HG03521 (cell line): ENCODE data around the gene FOXC1.

Experiments used
- ATAC-seq: cut with Tn5 transposase; IDR thresholded peaks from one replicate; pipeline ENCODE4 v1.9.1; 2021; ENCODE audit warnings: mild to moderate bottlenecking, moderate library complexity; ENCODE audit not compliant: unreplicated experiment

The FOXC1 gene

DNA sequence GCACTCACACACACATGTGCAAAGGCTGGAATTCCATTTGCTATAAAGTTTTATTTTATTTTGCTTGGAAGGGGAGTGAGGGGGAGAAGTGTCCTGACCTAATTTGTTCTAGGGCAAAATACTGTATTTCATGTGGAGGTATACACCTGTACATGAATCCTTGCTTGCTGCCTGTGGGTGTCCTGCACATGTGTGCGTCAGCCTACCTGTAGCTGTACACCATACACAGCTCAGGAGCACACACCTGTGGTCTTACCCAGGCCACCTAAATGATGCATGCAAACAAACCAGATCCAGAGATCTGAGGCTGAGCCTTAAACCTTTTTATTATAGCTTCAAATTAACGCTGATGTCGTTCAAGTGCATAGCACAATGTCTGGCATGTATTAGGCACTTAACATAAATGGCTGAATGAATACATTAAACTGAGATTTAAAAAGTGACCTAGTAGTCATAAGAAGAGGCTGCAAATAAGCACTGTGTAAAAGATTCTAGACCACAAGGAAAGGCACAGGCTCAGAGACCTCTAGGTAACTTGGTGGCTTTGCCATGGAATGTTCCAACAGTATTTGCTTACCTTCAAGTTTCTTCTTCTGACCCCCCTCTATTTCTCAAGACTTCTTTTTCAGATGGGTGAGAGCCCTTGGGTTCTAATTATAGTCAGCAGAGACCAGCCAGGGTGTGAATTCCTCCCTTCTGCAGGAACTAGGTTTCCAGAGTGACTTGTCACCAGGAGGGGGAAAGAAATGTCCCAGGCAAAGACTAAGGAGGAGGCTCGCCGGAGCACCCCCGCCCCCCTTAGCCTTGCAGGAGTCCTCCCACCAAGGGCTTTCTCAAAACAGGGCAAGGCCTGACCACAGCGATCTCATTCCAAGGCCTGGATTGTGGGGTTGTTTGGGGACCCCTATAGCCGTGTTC, 13.4 kb downstream of the FOXC1 start:
- no peak for ATAC-seq

DNA sequence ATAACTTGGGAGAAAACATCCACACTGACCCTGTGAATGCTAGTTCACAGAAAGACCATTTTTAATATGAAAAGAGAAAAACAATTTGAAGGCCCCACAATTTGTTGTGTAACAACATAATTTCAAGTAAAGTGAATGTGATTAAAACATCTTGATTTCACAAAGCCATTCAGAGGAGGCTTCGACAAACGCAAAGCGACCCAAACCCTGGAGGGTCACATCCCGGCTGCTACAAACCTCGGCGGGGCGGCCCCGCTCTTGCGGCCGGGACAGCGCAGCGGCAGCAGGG, 14.0 kb downstream of the FOXC1 start:
- no peak for ATAC-seq

DNA sequence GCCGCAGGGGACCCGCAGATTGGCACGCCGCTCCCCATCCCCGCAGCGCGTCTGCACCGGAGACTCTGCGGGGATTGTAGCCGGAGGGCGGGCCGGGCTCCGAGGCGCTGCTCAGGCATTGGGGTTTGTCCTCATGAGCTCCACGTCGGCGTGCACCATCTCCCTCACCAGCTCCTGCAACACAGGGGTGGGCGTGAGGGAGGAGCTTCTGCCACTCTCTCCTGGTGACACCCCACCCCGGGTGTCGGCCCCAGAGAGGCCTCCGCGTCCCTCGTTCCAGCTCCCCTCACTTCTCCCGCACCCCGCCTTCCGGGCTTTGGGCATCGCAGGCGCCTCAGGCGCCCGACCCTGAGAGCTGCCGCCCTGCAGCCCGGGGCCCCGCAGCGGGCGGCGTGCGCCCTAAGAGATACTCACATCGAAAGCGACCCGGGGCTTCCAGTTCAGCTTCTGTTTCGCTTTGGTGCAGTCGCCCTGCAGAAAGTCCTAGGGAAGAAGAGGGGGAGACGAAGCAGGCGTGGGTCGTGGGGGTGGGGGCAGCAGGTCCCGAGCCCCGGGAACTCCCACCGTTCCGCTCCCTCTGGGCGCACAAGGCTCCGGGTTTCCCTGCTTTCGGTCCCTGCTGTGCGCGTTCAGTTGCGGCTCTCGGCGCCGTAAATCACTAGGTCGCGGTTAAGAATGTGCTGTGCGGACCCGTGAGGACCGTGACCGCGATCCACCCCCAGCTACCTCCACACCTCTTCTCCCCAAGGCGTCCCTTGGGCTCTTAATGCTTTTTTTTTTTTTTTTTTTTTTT, 14.5 kb downstream of the FOXC1 start:
- ATAC-seq: no peak

DNA sequence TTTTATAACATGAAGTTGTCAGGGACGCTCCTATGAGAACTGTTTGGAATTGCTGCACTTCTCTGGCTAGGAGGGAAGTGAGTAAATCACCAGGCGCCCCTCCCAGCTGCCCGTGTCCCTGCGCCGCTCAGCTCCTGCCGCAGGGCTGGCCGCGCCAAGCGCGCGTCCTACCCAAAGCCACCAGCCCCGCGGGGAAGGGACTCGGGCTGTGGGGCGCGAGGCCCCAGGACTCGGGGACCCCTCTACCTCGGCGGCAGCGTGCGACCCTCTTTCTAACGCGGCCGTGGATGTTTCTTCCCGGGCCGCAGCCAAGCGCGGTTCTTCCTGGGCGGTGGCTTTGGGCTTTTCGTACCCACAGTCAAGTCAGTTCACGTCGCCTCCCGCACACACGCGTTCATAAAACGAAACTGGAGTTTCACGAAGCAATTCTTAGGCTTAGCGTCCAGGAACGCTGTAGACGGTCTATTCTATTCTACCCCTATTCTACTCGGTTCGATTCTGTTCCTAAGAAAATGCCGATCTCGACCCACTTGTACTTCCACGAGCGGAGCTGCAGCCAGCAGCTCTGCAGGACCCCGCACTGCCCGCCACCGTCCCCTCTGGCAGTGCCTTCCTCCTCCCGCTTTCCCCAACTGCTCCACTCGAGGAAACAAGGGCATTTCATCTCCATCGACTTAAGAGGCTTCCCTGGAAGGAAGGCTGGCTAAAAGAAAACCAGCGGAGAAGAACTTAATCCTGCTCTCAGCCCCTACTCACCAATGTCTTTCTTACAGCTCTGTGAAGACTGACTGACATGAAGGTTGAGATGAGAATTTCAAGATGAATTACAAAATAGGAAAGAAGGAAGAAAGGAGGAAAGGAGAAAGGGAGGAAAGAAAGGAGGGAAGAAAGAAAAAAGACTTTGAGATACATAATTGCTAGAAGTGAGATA, 15.4 kb downstream of the FOXC1 start:
- no peak for ATAC-seq

DNA sequence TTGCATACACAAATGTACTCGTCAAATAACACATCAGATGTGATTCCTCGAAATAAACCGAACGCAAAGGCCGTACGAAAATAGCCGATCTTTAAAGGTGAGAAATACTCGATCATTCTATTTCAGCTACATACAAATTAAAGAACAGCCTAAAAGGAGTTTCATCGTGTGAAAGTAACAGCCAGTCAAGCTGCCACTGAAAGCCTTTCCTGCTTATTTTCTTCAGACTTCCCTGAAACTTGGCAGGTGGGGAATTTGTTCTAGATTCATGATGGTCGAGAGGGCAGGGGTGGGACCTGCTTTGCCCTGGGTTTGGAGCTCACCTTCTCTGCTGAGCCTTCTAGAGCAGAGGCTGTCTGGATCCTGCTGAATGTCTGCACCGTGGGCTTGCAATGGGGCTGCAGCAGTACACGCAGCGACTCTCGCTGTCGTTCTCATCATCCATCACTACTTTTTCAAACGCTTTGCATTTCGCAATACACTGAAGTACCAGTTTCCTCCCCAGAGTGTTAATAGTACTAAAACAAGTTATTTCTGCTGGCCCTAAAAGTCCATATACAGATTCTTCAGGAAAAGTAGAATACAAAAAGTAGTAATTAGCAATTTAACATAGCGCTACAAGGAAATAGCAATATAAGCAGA, 16.2 kb downstream of the FOXC1 start:
- ATAC-seq: no peak

DNA sequence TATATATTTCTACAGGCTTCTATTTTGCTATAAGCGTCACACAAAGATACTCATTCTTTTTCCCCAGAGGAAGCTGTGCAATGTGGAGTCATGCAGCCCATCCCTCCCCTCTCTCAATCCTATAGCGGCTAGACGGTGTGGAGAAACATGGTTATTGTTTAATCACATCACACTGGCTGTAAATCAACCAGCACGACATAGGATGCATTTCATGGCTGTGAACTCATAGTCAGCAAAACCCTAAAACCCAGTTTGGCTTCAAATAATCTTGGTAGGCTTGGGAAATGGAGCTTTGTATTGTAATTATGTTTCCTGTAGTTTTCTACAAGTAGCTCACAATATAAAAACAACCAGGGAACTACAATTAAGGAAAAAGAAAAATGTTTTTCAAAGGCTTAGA, 16.8 kb downstream of the FOXC1 start:
- ATAC-seq: no peak

DNA sequence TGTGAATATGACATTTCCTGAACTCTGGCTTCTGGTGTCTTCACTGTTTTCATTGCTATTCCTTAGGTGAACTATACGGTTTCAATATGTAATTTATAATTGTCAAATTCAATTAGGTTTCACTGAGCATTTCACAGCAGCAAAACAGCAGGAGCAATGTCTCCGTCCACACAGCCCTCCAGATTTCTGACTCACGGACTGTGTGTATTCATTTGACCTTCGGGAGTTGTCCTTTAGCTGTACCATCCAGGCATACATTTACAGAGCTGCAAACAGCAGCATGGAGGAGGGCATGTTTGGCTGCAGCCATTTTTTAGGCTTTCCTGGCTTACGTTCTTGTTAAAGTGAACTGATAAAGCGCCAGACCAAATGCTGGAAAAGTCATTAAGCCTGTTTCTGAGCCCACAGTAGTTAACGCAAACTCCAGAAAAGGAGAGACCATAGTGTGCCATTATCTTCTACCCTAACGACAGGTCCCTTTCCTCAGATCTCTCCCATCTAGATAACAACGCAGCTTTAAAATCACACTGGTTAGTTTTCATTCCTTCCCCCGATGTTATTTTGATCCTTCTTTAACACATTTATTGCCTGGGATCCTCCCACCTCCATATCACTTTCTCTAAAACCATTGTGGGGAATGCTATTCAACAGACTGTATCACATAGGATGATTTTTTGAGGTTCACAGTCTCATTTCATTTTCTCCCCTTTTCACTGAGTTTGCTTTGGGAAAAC, 18.3 kb downstream of the FOXC1 start:
- no peak for ATAC-seq

DNA sequence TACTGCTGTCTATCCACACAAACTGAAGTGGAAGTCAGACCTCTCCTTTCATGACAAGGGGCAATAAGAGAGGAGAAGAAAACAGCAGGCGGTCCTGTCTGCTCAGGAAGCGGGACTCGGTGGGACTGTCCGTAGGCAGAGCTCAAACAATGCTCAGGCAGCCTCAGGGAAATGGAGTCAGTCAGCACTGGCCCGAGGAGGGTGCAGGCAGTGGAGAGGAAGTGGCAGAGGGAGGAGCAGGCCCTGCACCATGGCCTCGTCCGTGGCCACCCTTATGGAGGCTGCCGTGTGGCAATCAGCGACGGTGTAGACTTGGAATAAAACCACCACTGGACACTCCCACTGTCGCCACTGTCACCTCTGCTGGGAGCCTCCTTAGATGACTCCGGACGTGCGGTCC, 19.6 kb downstream of the FOXC1 start:
- ATAC-seq: no peak

DNA sequence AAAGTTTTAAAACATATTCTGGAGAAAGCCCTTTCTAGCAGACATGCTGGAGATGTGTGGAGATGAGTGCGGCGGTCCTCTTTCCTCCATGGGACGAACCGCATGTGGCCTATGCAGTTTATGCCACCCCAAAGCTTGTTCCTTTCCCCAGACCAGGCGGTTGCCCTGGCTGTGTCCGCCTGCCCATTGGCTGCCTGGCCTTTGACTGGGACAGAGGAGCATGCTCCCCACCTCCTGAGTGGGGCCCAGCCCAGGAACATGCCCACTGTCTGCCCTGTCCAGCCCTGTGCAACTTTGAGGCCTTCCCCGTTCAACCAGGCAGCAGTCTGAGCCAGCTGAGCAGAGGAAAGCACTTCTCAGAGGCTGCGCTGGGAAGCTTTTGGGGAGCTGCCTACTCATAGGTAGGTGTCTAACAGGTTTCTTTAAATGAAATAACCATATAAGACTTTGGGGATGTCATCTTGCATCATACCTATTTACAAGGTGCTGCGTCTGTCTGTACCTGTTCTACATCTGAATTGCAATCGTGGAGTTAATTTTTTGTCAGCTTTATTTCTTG, 20.6 kb downstream of the FOXC1 start:
- no peak for ATAC-seq

DNA sequence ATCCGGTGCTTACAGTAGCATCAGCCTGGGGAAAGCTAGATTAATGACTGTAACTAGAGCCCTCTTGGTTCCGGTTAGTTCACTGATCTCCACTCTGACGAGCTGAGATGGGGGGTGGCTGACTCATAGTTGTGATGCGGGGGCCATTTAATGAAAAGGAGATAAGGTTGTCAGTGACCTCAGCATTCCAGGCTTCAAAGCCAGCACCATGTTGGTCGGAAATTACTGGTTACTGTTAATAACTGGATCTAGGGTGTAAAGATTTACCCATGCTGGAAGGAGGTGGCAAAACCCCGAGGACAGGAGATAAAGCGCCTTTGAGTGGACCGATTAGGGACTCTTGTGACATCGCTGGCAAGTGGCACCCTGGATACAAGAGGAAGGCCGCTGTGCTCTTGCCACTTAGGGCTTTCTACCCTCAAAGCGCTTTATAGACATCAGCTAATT, 21.1 kb downstream of the FOXC1 start:
- no peak for ATAC-seq

DNA sequence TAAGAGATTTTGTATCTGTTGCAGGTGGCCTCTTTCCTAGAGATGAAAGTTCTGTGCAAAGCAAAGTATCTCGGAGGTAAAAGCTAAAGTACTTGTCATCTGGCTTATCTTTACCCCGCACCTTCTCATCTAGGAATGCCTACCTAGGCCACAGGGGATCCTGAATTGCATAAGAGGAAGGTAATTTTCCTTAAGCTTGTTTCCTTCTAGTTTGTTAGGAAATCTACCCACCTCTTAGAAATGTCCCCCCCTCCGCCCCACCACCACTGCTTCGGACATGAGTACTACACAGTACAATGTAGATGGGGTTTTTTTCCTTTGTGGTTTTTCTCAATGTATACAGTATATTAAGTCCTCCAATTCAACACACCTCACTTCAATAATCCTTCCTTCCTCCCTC, 21.5 kb downstream of the FOXC1 start:
- no peak for ATAC-seq

DNA sequence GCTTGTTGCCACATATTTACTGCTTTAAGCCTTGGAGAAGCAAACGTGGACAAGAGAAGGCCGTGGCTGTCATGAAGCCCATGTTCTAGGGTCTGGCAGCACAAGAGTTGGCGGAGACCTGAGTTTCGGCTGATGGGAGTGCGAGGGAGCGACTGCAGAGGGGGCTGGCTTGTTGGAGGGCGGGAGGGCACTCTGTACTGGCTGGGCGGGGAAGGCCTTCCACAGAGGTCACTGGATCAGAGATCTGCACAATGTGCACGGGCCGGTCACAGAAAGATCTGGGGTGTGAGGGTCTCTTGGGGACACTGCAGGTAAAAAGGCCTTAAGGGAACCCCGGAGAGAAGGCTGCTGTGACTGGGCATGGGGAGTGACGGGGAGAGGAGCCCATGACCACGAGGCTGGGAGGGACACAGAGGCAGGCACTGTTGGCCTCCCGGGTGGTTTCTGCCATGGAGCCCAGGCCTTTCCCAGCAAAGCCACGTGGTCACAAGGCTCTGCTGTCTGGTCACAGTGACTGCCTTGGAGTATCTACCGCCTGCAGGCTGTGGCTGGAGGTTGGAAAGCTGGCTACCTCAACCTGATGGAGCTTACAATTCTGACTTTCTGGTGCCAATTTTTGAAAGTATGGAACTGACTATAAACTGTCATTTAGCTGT, 23.8 kb downstream of the FOXC1 start:
- ATAC-seq: no peak

DNA sequence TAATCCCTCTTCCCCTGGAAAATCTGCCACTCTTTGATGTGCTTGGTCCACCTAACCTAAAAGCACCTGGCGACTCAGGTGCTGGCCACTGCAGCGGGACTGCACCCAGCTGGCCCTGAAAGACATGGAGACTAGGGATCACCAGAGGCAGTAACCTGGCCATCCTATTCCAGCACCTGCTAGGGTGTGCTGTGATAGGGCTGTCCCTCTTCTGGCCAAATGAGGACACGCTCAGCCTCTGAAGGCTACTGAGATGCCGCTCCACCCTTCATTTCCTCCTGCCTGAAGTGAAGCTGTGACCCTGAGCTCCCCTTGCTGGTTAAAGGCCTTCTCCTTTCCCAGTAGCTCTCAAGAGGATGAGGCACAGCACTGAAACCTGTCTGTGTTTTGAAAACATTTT, 24.4 kb downstream of the FOXC1 start:
- no peak for ATAC-seq

DNA sequence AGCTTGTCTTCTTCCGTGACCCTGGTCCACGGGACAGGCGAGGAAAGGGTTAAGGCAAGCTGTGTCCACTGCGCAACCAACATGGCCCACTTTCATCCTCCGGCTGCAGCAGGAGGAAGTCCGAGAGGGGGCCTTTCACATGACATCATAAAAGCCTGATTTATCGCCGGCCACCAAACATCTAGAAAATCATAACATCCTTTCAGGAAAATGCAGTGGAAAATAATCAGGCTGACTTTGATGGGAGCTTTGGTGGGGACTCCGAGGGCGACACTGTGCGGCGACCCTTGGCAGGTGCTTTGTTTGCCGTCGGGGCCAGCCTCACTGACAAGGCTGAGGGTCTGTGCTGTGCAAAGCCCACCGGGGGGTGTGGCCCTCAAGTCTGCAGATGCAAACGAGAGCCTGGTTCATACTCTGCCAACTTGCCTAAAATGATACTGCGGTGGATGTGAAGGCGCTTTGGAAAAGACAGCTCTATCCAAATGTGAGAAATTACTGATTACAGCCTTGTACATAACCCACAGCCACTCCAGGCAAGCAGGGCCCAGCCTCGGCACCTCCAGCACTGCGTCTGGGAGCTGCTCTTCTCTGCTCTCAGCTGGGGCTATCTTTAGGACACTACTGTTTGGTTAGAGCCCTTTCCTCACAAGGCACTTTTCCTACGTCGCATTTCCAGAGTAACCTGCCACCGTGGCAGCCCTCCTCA, 25.7 kb downstream of the FOXC1 start:
- ATAC-seq: no peak

DNA sequence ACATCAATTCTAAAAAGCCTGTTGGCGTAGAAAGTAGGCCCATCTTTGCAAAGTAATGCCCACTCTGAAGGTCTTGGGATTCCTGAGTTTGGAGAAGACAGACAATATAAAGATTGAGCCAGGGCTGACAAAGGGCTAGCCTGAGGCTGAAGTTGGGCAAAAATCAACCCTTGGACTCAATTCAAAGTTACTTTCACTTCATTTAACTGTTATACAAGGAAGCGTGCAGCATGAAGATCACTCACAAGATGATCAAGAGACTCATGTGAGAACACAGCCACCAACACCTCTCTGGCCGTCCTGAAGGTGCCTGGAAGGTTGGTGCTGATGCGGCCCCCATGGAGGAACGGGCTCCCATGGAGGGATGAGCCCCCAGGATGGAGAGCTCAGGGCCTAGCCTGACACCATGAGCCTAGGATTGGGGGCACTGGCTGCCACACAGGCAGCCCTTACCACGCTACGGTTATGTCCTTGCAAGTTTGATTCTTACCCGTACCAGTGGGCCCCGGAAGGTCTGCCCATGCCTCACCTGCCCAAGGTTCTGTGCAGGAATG, 26.6 kb downstream of the FOXC1 start:
- no peak for ATAC-seq

DNA sequence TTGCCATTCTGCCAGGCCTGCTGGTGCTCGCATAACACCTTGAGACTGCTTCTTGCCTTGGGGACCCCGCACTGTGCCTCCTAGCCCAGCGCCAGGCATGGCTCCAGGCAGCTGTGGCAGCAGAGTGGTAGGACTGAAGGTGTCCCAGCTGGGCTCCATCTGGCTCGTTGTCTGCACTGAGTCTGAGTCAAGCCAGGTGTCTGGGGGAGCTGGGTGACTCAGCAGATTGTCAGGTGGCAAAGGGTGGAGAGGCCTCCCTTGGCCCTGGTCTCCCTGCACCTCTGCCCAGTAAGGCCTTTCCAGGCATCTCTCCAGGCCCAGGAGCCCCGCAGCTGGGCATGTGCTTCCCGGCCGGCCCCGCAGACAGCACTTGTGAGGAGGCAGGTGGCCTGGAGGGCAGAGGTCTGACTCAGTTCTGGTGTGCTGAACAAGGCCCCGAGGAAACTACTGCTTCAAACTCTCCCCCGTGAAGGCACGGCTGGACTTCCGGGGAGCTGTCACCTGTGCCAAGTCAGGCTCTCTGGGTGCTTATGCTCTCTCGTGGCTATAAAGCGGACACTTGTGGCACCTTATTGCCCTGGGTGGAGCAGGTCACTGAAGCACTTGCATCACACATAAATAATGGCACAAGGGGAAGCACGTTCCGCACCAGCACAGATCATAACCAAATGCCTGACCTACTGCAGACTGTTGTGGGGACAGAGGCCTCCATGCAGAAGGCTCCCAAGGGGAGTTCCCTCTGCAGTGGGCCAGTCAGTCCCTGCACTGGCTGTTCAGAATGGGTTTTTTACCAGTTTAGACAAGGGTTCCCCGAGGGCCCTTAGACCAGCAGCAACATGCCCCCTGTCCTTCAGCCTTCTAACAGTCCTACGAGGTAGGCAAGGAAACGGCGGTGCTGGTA, 27.5 kb downstream of the FOXC1 start:
- no peak for ATAC-seq

DNA sequence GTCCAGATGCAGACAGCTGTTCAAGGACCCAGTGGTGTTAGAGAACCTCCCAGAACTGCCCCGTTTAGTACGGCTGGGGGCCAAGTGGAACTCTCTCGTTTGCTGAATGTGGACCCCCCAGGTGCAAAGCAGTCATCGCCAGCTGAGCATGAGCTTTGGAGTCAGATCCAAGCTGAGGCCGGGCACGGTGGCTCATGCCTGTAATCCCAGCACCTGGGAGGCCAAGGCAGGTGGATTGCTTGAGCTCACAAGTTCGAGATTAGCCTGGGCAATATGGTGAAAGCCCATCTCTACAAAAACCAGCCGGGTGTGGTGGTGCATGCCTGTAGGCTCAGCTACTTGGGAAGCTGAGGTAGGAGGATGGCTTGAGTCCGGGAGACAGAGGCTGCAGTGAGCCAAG, 29.7 kb downstream of the FOXC1 start:
- ATAC-seq: no peak
